ENCODE measurements around the gene PDGFB.
A peak's percentile ranks its signal among the peaks of the same experiment; 100 is the strongest.

Gene PDGFB

DNA sequence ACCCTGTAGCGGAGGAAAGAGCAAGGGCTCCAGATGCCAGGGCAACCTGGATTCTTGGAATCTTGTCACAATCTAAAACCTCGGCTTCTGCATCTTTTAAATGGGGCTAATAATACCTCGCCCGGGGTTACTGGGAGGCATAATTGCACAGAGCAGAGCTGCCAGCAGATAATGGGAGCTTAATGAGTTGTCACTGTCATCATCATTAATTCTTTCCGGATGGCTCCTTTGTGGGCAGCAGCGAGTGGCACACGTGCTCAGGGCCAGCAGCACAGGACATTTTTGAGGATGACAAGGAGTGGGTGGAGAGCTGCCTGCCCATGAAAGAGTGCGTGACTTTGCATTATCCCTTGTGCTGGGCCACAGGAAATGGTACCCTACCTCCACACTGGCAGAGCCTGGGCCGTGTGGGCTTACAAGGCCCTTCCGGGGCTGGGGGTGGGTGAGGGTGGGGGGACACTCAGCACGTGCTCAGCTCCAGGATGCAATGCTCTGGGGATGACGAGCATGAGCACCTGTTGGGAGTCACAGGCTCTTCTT is 5.7 kb downstream of the PDGFB start:
- DNase-seq = no peak

DNA sequence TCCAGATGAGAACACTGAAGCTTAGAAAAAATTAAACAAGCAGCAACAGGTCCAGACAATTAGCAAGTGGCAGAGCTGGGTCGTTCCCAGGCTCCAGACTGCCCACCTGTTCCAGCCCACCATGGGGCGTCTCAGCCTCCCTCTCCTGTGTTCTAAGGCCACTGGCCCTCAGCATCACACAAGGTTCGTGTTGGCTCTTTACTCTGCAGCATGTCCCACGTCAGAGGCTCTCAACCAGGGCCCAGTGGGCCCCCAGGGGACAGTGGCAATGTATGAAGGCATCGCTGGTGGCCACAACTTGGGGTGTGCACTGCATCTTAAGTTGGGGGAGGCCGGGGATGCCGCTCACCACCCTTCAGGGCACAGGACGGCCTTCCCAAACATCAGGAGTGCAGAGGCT is 6.2 kb downstream of the PDGFB start:
- no peak for DNase-seq

DNA sequence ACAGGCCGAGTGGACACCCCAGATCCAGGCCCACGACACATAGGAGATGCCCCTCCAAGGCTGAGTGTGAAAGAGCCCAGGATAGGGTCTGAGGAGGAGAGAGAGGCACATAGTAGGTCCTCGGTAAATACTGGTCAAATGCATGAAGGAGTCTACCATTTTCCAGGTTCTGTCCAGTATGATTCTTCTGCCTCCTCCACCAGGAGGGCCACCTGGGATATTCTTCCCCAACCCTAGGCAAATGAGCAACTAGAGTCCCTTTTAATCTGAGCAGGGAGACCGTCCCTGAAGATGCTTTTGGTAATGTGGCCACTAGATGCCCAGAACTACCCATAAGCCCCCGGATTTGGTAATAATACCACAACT is 6.7 kb downstream of the PDGFB start:
- no peak for DNase-seq

DNA sequence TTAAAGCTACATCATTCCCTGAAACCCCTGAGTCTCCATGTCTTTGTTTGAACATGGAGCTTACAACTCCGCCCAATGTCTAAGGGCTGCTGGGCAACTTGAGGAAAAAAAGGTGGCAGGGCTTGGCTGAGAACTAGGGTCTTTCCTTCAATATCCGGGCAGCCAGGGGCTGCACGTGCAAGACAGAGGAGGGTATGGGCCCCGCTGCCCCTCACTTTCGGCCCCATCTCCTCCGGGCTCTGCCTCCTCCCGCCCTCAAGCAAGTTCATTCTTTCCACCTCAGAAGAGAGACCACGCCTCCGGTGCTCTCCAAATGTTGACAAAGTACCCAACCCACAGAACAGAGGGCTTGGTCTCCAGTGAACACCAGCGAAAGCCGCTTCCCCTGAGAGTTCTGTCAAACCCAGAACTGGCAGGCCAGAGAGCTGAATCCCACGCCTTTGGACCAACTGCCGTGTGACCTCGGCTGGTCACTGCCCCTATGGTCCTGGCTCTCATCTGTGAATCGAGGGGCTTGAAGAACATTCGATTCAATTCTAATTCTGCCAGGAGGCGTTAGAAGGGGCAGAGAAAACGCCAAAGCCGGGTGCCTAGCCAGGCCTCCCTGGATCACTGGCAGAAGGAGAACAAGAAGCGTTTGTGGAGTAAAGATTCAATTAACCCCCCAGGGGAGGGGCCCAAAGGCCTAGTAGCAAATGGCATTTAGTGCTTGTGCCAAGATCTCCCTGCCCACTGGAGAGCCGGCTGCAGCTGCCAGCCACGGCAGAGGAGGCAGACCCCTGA is 7.3 kb downstream of the PDGFB start:
- DNase-seq = peak; percentile 26

DNA sequence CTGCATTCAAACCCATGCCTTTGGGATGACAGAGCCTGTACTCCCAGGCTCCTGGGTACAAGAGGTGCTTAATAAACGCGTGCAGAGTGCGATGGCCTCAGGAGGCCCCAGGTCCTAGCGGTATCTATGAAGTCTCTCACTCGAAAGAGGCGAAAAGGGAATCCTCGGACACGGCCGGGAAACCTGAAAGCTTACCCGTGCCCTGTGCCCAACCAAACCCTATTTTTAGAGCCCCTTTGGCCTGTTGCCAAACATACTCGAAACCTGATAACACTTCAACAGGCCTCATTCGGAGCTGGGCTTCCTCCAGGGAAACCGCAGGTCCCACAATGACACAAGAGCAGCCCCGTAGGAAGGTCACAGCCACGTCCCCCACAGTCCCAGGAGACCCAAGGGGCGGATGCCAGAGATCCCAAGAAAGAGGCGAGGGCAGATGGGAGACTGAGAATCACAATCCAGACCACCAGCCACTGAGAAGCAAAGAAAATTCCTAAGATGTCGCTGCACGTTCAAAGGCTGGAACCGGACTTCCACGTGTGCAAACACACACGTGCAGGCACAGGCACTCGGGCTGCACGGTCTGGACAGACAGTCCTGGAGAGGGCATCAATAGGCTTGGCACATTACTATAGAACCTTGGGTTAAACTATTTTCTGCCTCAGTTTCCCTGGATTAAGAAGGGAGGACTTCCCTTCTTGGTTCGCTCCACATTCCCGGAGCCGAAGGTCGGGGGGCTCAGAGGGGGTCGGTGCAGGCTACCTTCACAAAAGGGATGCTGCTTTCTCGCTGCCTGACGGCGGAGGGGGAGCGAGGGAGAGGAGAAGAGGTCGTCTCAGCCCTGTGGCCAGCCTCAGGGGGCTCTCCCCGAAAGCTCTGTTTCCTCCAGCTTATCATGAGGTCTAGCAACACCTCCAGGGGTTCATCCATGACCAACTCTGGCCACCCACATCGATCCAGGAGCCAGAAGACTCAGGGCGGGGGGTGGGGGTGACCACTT is 8.2 kb downstream of the PDGFB start:
- no peak for DNase-seq

GRCh38 chr22:39234867-39235687 is 9.7 kb downstream of the PDGFB start:
- peak; percentile 29 for DNase-seq

GRCh38 chr22:39234472-39234787 is 10.4 kb downstream of the PDGFB start:
- DNase-seq = no peak

DNA sequence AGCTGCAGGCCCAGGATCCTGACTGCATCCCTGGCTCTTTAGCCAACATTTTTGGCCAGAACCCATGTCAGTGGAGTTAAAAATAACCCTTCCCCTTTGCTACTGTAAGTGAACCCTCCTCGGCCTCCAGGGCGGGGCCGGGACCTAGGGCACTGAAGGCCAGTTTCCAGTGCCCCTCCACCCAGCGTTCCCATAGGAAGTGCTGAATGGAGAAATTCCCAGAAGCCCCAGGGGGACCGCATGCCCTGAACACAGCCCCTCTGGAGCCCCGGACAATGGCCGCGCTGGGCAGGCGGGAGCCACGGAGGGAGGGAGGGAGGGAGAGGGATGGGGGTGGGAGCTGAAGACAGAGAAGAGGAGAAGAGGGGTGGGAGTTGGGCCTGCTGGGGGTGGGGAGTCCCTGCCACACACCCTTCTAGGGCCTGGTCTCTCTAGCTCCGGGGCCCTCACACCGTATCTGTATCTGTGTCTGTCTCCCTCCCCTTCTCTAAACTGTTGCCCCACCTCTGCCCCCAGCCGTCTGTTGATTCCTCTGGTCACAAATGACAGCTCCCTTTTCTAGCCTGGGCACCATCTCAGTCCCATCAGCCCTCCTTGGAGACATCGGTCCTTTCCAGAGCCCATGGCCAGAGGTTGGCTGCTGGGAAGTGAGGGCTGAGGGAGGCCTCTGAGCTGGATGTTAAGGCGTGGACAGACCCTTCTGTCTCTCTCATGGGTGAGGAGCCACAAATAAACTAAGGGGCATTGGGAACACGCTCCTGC is 10.9 kb downstream of the PDGFB start:
- DNase-seq = no peak

GRCh38 chr22:39232806-39233709 is 11.7 kb downstream of the PDGFB start:
- DNase-seq = no peak

DNA sequence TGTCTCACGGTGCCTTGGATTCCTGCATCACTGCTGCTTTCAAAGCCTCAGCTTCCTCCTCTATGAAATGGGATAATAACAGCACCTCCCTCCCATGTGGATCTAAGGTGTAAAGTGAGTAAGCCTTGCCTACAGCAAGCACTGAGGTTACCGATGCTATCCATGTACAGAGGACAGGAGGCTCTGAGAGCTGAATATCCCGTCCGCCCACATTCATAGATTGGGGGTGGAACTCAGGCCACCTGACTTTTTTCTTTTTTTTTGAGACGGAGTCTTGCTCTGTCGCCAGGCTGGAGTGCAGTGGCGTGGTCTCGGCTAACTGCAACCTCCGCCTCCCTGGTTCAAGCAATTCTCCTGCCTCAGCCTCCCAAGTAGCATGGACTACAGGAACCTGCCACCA is 12.5 kb downstream of the PDGFB start:
- DNase-seq = no peak

GRCh38 chr22:39231197-39231950 is 13.4 kb downstream of the PDGFB start:
- DNase-seq = no peak

- DNase-seq = no peak
Observed at GRCh38 chr22:39230261-39231196, 14.3 kb downstream of the PDGFB start.

- no peak for DNase-seq
Observed at GRCh38 chr22:39229688-39230260, 15.0 kb downstream of the PDGFB start.

- no peak for DNase-seq
Observed at GRCh38 chr22:39229075-39229474, 15.7 kb downstream of the PDGFB start.

DNA sequence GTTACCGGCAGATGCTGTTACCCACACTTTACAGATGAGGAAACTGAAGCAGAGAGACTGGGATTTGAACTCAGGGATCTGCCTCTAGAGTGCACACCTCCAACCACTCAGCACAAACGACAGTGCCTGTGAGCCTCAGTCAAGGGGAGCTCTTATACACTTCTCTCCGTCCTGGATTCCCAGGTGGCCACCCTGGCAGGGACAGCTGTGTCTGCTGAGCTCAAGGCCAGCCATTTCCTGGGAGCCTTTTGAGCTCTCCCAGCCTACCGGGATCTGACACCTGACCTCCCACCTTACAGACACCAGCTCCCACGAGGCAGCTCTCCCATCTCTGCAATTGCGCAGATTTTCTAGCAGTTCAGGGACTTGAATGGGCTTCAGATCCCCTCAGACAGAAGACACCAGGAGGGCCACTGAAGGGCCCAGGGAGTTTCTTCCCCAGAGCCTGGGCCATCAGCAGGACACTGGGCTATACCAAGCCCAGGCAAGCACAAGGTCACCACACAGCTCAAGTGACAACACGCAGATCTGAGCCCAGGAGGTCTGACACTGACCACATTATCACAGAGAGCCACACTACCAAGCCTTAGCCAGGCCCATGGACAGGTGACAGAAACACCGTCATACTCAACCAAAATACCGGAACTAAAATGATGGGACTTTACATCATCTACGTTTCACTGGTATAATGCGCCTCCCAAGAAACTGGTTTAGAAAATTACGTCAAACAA is 17.1 kb downstream of the PDGFB start:
- DNase-seq = no peak

- no peak for DNase-seq
Observed at GRCh38 chr22:39226353-39226752, 18.4 kb downstream of the PDGFB start.

GRCh38 chr22:39225591-39225990 is 19.2 kb downstream of the PDGFB start:
- no peak for DNase-seq

DNA sequence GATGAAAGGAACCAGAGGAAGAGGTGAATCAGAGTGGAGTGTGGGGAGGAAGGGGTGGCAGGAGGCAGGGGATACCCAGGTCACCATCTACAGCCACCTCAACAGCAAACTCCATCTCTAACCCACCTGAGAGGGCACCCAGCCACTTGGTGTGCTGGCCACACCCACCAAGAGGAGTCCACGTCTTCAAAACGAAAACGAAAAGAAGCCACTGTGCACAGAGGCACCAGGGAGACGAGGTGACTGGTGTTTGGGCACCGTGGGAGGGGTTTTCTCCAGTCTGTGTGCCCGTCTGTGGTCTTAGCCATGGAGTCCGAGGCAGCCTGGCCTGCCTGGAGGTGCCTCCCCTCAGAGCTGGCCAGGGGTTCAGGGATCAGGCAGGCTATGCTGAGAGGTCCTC is 20.2 kb downstream of the PDGFB start:
- DNase-seq = no peak

All from activated naive CD4-positive, alpha-beta T cell treated with anti-CD3 and anti-CD28 coated beads, Interleukin-2, amount 50 U/mL, for 16 hours (primary cell).